ENCODE data around the gene ERN1.

DNA sequence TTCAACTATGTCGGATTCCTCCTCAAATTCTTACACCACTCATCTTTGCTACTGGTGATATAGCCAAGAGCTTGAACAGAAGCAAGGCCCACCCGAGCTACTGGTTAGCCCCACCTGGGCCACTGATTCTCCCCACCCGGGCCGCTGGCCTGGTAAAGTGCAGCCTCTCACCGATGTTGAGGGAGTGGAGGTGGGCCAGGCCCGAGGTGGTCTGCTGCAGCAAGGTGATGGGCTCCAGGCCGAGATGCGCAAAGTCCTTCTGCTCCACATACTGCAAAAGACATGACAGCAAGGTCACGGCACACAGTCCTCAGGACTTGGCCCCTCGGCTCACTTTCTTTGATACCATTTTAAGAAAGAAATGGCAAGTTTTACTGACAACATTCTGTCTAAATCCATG is 76.8 kb downstream of the ERN1 start:
- TF ChIP-seq, protein P1, sequence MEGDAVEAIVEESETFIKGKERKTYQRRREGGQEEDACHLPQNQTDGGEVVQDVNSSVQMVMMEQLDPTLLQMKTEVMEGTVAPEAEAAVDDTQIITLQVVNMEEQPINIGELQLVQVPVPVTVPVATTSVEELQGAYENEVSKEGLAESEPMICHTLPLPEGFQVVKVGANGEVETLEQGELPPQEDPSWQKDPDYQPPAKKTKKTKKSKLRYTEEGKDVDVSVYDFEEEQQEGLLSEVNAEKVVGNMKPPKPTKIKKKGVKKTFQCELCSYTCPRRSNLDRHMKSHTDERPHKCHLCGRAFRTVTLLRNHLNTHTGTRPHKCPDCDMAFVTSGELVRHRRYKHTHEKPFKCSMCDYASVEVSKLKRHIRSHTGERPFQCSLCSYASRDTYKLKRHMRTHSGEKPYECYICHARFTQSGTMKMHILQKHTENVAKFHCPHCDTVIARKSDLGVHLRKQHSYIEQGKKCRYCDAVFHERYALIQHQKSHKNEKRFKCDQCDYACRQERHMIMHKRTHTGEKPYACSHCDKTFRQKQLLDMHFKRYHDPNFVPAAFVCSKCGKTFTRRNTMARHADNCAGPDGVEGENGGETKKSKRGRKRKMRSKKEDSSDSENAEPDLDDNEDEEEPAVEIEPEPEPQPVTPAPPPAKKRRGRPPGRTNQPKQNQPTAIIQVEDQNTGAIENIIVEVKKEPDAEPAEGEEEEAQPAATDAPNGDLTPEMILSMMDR (IDR thresholded peaks at IDR 0.05; ENCODE audit: poor library complexity, severe bottlenecking): no peak
- TF ChIP-seq EP300 (conservative IDR thresholded peaks at IDR 0.05; ENCODE audit: poor library complexity, severe bottlenecking) (no peak), RAD21 (conservative IDR thresholded peaks at IDR 0.05) (no peak), SMC3 (conservative IDR thresholded peaks at IDR 0.05; ENCODE audit: poor library complexity) (no peak), POLR2AphosphoS5 (IDR thresholded peaks at IDR 0.05) (no peak), EZH2 (IDR thresholded peaks at IDR 0.05; ENCODE audit: borderline replicate concordance, insufficient read depth, low read length, poor library complexity, severe bottlenecking) (no peak), TAF1 (IDR thresholded peaks at IDR 0.05; ENCODE audit: low read depth) (no peak), MXI1 (conservative IDR thresholded peaks at IDR 0.05; ENCODE audit: poor library complexity, severe bottlenecking) (no peak)
- TF ChIP-seq, protein P2, sequence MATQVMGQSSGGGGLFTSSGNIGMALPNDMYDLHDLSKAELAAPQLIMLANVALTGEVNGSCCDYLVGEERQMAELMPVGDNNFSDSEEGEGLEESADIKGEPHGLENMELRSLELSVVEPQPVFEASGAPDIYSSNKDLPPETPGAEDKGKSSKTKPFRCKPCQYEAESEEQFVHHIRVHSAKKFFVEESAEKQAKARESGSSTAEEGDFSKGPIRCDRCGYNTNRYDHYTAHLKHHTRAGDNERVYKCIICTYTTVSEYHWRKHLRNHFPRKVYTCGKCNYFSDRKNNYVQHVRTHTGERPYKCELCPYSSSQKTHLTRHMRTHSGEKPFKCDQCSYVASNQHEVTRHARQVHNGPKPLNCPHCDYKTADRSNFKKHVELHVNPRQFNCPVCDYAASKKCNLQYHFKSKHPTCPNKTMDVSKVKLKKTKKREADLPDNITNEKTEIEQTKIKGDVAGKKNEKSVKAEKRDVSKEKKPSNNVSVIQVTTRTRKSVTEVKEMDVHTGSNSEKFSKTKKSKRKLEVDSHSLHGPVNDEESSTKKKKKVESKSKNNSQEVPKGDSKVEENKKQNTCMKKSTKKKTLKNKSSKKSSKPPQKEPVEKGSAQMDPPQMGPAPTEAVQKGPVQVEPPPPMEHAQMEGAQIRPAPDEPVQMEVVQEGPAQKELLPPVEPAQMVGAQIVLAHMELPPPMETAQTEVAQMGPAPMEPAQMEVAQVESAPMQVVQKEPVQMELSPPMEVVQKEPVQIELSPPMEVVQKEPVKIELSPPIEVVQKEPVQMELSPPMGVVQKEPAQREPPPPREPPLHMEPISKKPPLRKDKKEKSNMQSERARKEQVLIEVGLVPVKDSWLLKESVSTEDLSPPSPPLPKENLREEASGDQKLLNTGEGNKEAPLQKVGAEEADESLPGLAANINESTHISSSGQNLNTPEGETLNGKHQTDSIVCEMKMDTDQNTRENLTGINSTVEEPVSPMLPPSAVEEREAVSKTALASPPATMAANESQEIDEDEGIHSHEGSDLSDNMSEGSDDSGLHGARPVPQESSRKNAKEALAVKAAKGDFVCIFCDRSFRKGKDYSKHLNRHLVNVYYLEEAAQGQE (IDR thresholded peaks at IDR 0.05; ENCODE audit: borderline replicate concordance): no peak

All from neural cell (in vitro differentiated cells).